ENCODE data around the gene KIF14.
"Not testable (repeated sequence)": the region's sequence is repeated elsewhere in the genome, so short reads cannot be mapped to it uniquely, and the experiment has no call there.

The KIF14 gene

GRCh38 chr1:200634261-200635122, 13.9 kb upstream of the KIF14 start:
- no peak for DNase-seq (ENCODE audit: low read depth in 2 of 2)

GRCh38 chr1:200631375-200631774, 10.8 kb upstream of the KIF14 start:
- no peak for DNase-seq (ENCODE audit: low read depth in 2 of 2)

- not testable (repeated sequence) for DNase-seq (ENCODE audit: low read depth in 2 of 2)
Observed at GRCh38 chr1:200630515-200630899, 10.0 kb upstream of the KIF14 start.

GRCh38 chr1:200629876-200630514, 9.4 kb upstream of the KIF14 start:
- no peak for DNase-seq (ENCODE audit: low read depth in 2 of 2)

GRCh38 chr1:200628223-200628881, 7.8 kb upstream of the KIF14 start:
- peak; percentile 6 to 37 for DNase-seq (ENCODE audit: low read depth in 2 of 2)

- no peak for DNase-seq (ENCODE audit: low read depth in 2 of 2)
Observed at GRCh38 chr1:200627575-200628222, 7.1 kb upstream of the KIF14 start.

- DNase-seq (ENCODE audit: low read depth in 2 of 2): no peak
Observed at GRCh38 chr1:200626853-200627534, 6.4 kb upstream of the KIF14 start.

- DNase-seq (ENCODE audit: low read depth in 2 of 2): no peak
Observed at GRCh38 chr1:200625381-200625824, 4.9 kb upstream of the KIF14 start.

- no peak for DNase-seq (ENCODE audit: low read depth in 2 of 2)
Observed at GRCh38 chr1:200624679-200625335, 4.3 kb upstream of the KIF14 start.

- DNase-seq (ENCODE audit: low read depth in 2 of 2): no peak
Observed at GRCh38 chr1:200619894-200620272, 668 bp downstream of the KIF14 start.

- no peak for DNase-seq (ENCODE audit: low read depth in 2 of 2)
Observed at GRCh38 chr1:200610846-200611245, 9.7 kb downstream of the KIF14 start.

GRCh38 chr1:200602632-200603031, 17.9 kb downstream of the KIF14 start:
- no peak for DNase-seq (ENCODE audit: low read depth in 2 of 2)

- DNase-seq (ENCODE audit: low read depth in 2 of 2): no peak
Observed at GRCh38 chr1:200590001-200590400, 30.6 kb downstream of the KIF14 start.

- no peak for DNase-seq (ENCODE audit: low read depth in 2 of 2)
Observed at GRCh38 chr1:200588698-200589097, 31.9 kb downstream of the KIF14 start.

GRCh38 chr1:200564319-200564718, 56.2 kb downstream of the KIF14 start:
- DNase-seq (ENCODE audit: low read depth in 2 of 2): no peak

- no peak for DNase-seq (ENCODE audit: low read depth in 2 of 2)
Observed at GRCh38 chr1:200561856-200562214, 58.7 kb downstream of the KIF14 start.

- DNase-seq (ENCODE audit: low read depth in 2 of 2): no peak
Observed at GRCh38 chr1:200558866-200559459, 61.6 kb downstream of the KIF14 start.

GRCh38 chr1:200556002-200556401, 64.5 kb downstream of the KIF14 start:
- no peak for DNase-seq (ENCODE audit: low read depth in 2 of 2)

GRCh38 chr1:200552737-200553136, 67.8 kb downstream of the KIF14 start:
- not testable (repeated sequence) for DNase-seq (ENCODE audit: low read depth in 2 of 2)

GRCh38 chr1:200550367-200550766, 70.2 kb downstream of the KIF14 start:
- DNase-seq (ENCODE audit: low read depth in 2 of 2): no peak

GRCh38 chr1:200547386-200547785, 73.2 kb downstream of the KIF14 start:
- DNase-seq (ENCODE audit: low read depth in 2 of 2): no peak
